Uterus (tissue), 2 donors: Measurements from ENCODE around the gene OR8H2.

Experiments
- CTCF ChIP-seq, 4 experiments: fragments of 200-600 bp in 2 of 4; fragments of 450-650 bp in 2 of 4; sonication (generic) in 2 of 4; IDR thresholded peaks; one replicate each; pipeline ENCODE4 v1.5.1; 2016 to 2019; ENCODE audit warnings: antibody characterized with exemption in 4 of 4, mild to moderate bottlenecking in 2 of 4, moderate library complexity in 1 of 4
- POLR2A ChIP-seq, 2 donors: fragments of 450-650 bp; IDR thresholded peaks; one replicate each; pipeline ENCODE4 v1.6.1; 2016; ENCODE audit warnings: antibody characterized with exemption in 2 of 2, mild to moderate bottlenecking in 1 of 2, moderate library complexity in 1 of 2

- TF ChIP-seq CTCF (IDR thresholded peaks at IDR 0.05) (no peak), POLR2A (IDR thresholded peaks at IDR 0.05) (no peak)
These were observed 13.8 kb upstream of the OR8H2 start for GRCh38 chr11:56089697-56090096.
